Immature natural killer cell (primary cell): ENCODE results near the gene TMPRSS3. TPM values are rescaled to one million over a fixed set of nuclear protein-coding genes. Genes with fewer than 3 reads are reported as not detected.

Source experiments
- DNase-seq, 3 donors: peaks; one replicate each; pipeline ENCODE4 v3.0.0; 2022; ENCODE audit warnings: mixed read lengths in 1 of 3
- H3K27ac Mint-ChIP-seq, 6 donors: one replicate each; pipeline ENCODE4 v1.8.0; 2020; ENCODE audit warnings: mixed read lengths in 6 of 6, mild to moderate bottlenecking in 5 of 6, inconsistent platforms in 4 of 6, moderate library complexity in 3 of 6
- H3K27me3 Mint-ChIP-seq, 3 donors: one replicate each; pipeline ENCODE4 v1.8.0; 2020 to 2021; ENCODE audit warnings: low read depth in 3 of 3, mild to moderate bottlenecking in 3 of 3, mixed read lengths in 3 of 3, moderate library complexity in 3 of 3, inconsistent platforms in 1 of 3
- H3K36me3 Mint-ChIP-seq, 3 donors: one replicate each; pipeline ENCODE4 v1.8.0; 2020; ENCODE audit warnings: mixed read lengths in 3 of 3, inconsistent platforms in 2 of 3, mild to moderate bottlenecking in 2 of 3
- H3K4me1 Mint-ChIP-seq, 2 donors: one replicate each; pipeline ENCODE4 v1.8.0; 2020; ENCODE audit warnings: inconsistent platforms in 2 of 2, mild to moderate bottlenecking in 2 of 2, mixed read lengths in 2 of 2, moderate library complexity in 1 of 2
- H3K4me3 Mint-ChIP-seq, 5 donors: one replicate each; pipeline ENCODE4 v1.8.0; 2020; ENCODE audit warnings: mild to moderate bottlenecking in 5 of 5, mixed read lengths in 5 of 5, inconsistent platforms in 3 of 5, moderate library complexity in 3 of 5
- H3K9me3 Mint-ChIP-seq, 6 donors: one replicate each; pipeline ENCODE4 v1.8.0; 2020; ENCODE audit warnings: mild to moderate bottlenecking in 6 of 6, mixed read lengths in 6 of 6, inconsistent platforms in 4 of 6, moderate library complexity in 3 of 6
- polyA plus RNA-seq, 3 donors: library from polyadenylated mRNA; unstranded; fragments of 300-500 nt; fragmentation: Illumina TruSeq; gene quantifications; one replicate each; pipeline ENCODE4 v1.2.3, GENCODE V29; 2021

Gene TMPRSS3
- polyA plus RNA-seq, 3 donors from 2014 or later: 0.30 TPM; not detected in 2

DNA sequence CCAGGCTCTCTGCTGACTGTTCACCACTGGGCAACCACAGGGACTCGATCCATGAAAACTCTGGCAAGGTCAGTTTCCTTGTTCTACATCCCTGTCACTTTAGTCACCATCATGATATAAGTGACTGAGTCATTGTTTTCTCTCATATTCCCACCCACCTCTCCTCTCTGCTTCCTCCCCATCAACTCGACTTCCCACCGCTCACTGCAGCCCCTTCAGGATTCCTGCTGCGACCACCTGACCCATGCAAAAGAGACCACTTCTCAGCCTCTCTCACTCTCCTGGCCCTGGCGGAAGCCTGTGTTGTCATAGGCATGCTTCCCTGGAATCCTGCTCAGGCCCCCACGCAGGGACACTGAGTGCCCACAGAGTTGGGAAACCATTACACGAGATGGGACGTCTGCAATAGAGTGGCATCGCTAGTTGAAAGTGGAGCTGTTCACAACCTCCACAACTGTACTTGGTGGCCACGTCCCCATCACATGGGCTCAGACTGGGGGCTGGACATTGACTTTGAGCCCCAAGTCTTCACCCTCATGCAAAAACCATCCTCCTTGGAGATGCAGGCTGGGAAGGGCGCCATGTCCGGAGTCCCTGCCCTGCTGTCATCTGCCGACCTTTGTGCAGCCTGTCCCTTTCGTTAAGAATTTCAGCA lies 43.3 kb downstream of the TMPRSS3 start:
- no peaks in the 10 kb centered on the region for H3K4me1 Mint-ChIP-seq
- H3K36me3 Mint-ChIP-seq: peaks cover 4 to 18% (median 12%) of the 10 kb centered on the region in 3 donors
- H3K9me3 Mint-ChIP-seq: peaks cover 2 to 16% (median 13%) of the 10 kb centered on the region in 6 donors
- peaks cover 5 to 10% (median 6%) of the 10 kb centered on the region in 3 donors for H3K27me3 Mint-ChIP-seq
- DNase-seq: no peak
- H3K4me3 Mint-ChIP-seq: no peak overlapping the region
- H3K27ac Mint-ChIP-seq: no peak overlapping the region

DNA sequence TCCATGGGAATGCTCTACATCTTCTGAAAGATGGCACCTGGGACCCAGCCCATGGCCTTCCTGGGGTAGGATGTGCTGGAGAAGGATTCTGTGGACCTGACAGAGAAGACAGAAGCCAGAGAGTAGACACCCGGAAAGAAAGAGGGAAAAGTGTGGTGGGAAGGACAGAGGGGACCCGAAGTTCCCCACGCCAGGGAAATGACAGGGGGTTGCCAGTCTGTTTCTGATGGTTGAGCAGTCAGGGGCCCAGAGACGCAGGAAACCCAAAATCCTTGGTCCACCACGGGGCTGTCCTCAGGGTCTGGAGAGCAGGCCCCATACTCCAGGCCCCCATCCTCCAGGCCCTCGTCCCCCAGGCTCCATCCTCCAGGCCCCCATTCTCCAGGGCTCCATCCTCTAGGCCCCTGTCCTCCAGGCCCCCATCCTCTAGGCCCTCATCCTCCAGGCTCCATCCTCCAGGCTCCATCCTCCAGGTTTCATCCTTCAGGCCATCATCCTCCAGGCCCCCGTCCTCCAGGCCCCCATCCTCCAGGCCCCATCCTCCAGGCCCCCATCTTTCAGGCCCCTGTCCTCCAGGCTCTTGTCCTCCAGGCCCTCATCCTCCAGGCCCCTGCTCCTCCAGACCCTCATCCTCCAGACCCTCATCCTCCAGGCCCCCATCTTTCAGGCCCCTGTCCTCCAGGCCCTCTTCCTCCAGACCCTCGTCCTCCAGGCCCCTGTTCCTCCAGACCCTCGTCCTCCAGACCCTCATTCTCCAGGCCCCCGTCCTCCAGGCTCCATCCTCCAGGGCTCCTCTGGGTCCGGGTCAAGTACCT lies 44.0 kb downstream of the TMPRSS3 start:
- Mint-ChIP-seq H3K9me3 (peaks cover 2 to 16% (median 12%) of the 10 kb centered on the region in 6 donors), H3K4me3 (no peak overlapping the region), H3K27me3 (peaks cover 5 to 13% (median 6%) of the 10 kb centered on the region in 3 donors), H3K4me1 (no peaks in the 10 kb centered on the region), H3K27ac (no peak overlapping the region), H3K36me3 (peaks cover 4 to 18% (median 12%) of the 10 kb centered on the region in 3 donors)
- DNase-seq: no peak

DNA sequence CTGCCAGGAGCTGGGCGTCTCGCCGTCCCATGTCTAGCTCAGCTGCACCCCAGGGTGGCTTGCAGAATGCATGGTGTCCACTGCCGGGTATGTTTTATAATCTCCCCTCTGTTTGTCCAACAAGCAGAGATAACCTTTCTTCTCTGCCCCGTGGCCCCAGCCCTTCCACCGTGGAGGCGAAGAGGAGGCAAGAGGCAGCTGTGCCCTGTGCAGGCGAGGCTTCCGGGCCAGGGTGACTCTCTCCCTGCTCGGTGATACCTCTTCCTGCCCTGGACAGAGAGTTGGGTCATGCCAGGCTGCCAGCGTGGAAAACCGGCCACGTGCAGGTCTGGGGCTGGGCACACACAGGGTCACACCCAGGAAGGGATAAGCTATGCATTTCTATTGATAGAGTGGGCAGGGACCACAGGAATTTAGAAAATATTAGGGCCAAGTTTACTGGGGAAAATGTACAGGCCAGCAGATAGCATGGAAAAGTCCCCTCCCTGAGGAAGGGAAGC lies 44.9 kb downstream of the TMPRSS3 start, which contains the start of gene TFF2:
TSS of gene TFF2 (minus strand) at position 68 of the 500 bp plus-strand sequence. CDS start at position 31, 37 bp downstream.
- H3K4me1 Mint-ChIP-seq: no peaks in the 10 kb centered on the region
- peaks cover 4 to 18% (median 12%) of the 10 kb centered on the region in 3 donors for H3K36me3 Mint-ChIP-seq
- H3K4me3 Mint-ChIP-seq: no peak within 1 kb of the TSS
- peaks cover 5 to 13% (median 6%) of the 10 kb centered on the region in 3 donors for H3K27me3 Mint-ChIP-seq
- peaks cover 2 to 16% (median 12%) of the 10 kb centered on the region in 6 donors for H3K9me3 Mint-ChIP-seq
- H3K27ac Mint-ChIP-seq: no peak within 1 kb of the TSS
- DNase-seq: no peak

DNA sequence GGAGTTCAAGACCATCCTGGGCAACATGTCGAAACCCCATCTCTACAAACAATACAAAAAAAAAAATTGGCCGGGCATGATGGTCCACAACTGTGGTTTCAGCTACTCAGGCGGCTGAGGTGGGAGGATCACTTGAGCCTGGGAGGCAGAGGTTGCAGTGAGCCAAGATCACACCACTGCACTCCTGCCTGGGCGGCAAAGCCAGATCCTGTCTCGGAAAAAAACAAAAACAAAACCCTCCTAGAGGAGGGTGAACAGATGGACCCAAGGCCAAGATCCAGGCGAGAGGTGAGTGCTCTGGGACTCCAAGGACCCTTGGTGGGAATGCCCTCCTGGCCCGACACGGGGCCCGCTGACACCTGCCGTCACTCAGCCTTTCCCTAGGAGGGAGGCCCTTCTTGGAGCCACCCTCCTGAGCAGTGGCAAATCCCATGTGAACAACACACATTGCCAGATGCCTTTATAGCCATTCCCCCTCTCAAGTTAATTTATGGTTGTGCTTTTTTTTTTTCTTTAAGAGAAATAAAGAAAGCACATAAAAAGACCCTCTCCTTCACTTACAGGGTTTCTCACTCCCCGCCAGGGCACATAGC lies 45.4 kb downstream of the TMPRSS3 start:
- Mint-ChIP-seq H3K27ac (no peak overlapping the region), H3K4me3 (no peak overlapping the region), H3K9me3 (peaks cover 2 to 13% (median 9%) of the 10 kb centered on the region in 6 donors), H3K36me3 (peaks cover 4 to 18% (median 8%) of the 10 kb centered on the region in 3 donors), H3K4me1 (no peaks in the 10 kb centered on the region), H3K27me3 (peaks cover 3 to 13% (median 5%) of the 10 kb centered on the region in 3 donors)
- no peak for DNase-seq

DNA sequence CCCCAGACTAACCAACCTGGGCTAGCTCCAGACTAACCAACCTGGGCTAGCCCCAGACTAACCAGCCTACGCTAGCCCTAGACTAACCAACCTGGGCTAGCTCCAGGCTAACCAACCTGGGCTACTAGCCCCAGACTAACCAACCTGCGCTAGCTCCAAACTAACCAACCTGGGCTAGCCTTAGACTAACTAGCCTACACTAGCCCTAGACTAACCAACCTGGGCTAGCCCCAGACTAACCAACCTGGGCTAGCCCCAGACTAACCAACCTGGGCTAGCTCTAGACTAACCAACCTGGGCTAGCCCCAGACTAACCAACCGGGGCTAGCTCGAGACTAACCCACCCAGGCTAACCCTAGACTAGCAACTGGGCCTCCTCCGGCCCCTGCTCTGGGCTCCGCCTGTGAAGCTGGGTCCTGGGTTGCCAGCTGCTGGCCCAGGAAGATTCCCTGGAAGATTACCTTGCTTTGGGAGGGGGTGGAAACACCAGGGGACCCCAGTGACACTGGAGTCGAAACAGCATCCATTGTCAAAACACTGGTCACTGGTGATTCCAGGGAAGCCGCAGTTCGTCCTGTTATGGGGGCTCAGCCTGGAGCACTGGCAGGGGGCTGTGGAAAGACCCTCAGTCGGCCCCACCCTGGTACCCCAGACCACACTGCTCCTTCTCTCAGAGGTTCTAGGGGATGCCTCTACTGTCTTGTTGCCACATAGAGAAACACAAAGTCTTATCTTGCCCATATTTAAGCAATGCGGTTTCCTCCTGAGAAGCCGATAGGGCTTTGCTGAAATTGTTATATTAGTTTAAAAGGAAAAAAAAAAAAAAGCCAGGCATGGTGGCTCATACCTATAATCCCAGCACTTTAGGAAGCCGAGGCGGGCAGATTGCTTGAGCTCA lies 46.2 kb downstream of the TMPRSS3 start:
- no peak for DNase-seq
- Mint-ChIP-seq H3K4me3 (no peak overlapping the region), H3K9me3 (peaks cover 2 to 6% (median 4%) of the 10 kb centered on the region in 6 donors), H3K27ac (no peak overlapping the region), H3K4me1 (no peaks in the 10 kb centered on the region), H3K27me3 (peaks cover 4 to 13% (median 7%) of the 10 kb centered on the region in 3 donors), H3K36me3 (peaks cover 4 to 13% (median 4%) of the 10 kb centered on the region in 3 donors)

DNA sequence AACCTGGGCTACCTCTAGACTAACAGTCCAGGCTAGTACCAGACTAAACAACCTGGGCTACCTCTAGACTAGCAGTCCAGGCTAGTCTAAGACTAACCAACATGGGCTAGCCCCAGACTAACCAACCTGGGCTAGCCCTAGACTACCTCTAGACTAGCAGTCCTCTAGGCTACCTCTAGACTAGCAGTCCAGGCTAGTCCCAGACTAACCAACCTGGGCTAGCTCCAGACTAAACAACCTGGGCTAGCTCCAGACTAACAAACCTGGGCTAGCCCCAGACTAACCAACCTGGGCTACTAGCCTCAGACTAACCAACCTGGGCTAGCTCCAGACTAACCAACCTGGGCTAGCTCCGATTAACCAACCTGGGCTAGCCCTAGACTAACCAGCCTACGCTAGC lies 47.1 kb downstream of the TMPRSS3 start:
- Mint-ChIP-seq H3K4me3 (no peak overlapping the region), H3K9me3 (peaks cover 0 to 2% (median 0%) of the 10 kb centered on the region in 6 donors), H3K27ac (no peak overlapping the region), H3K36me3 (peaks cover 0 to 9% (median 0%) of the 10 kb centered on the region in 3 donors), H3K27me3 (peaks cover 0 to 13% (median 4%) of the 10 kb centered on the region in 3 donors), H3K4me1 (no peaks in the 10 kb centered on the region)
- DNase-seq: no peak

DNA sequence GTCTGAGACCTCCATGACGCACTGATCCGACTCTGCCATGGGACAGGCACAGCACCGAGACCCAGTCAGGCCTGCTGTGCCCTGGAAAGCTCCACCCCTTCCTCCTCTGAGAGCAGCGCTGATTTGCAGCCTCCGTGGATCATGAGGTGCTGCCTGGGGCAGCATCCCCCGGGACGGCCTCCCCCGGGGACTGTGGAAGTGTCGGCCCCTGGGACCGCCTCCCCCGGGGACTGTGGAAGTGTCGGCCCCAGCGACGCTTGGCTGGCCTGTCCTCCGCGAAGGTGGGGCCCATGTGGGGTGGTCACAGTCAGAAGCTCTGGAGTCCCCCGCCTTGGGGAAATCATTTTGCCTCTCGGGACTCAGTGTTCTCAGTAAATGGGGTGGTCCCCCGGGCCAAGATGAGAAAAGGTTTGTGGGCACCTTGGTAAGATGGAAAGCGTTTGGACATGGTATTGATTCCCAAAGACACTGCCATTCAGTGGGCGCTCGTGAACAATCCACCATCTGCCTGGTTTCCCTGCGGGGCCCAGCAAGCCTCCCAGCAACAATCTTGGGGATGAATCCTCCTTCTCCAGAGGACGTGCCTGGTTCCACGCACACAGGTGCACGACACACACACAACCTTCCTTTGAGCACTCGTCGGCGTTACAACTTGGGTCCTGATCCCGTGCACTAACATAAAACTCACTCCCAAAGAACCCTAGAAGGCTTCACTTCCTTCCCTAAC lies 48.1 kb downstream of the TMPRSS3 start:
- no peaks in the 10 kb centered on the region for H3K9me3 Mint-ChIP-seq
- no peak overlapping the region for H3K27ac Mint-ChIP-seq
- peaks cover 0 to 13% (median 6%) of the 10 kb centered on the region in 3 donors for H3K27me3 Mint-ChIP-seq
- no peak overlapping the region for H3K4me3 Mint-ChIP-seq
- no peak for DNase-seq
- no peaks in the 10 kb centered on the region for H3K36me3 Mint-ChIP-seq
- H3K4me1 Mint-ChIP-seq: no peaks in the 10 kb centered on the region

DNA sequence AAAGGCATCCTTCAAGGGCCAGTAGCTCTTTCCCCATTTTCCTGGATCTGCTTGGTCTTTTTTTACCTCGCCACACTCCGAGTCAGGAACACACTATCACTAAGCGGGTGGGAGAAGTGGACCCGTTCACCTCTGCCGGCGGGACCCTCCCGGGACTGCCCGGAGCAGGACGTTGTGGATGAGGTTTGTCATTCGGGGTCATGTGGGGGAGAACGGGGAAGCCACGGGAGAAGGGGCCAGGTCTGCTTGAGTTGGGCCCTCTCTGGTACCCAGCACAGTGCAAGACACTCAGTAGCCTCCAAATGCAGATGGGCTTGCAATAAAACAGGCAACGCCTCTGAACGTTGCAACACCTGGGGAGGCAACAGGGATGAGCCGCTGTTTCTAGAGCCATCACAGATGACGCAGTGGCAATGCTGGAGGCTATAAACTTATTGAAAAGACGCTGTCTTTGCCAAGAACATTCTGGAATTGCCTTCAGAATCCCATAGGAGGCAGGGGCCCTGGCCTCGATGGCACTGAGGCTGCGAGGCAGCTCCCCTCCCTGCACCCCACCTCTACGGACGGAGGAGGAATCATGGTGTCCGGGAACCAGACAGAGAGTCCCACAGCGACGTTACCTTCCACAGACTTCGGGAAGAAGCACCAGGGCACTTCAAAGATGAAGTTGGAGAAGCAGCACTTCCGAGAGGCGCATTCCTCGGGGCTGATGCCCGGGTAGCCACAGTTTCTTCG lies 48.8 kb downstream of the TMPRSS3 start:
- Mint-ChIP-seq H3K9me3 (no peaks in the 10 kb centered on the region), H3K27ac (no peak overlapping the region), H3K27me3 (peaks cover 0 to 13% (median 6%) of the 10 kb centered on the region in 3 donors), H3K36me3 (no peaks in the 10 kb centered on the region), H3K4me1 (no peaks in the 10 kb centered on the region), H3K4me3 (no peak overlapping the region)
- DNase-seq: no peak

DNA sequence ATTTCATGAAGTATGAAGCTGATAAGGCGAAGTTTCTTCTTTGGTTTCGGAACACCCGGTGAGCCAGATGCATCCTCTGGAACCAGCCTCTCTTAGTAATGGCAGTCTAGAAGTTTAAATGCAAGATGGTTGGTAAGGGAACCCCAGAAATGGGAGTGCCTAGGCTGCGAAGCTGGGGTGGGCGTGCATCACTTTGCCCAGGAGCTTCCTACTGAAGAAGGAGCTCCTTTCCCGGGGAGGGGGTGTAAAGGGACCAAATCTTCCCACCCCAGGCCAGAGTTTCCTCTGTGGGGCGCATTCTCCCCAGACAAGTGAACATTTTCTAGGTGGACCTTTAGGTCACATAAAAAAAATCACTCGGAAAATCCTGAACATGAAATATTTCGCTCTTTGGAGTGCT lies 49.4 kb downstream of the TMPRSS3 start:
- DNase-seq: no peak
- H3K9me3 Mint-ChIP-seq: no peaks in the 10 kb centered on the region
- H3K27ac Mint-ChIP-seq: no peak overlapping the region
- H3K36me3 Mint-ChIP-seq: no peaks in the 10 kb centered on the region
- H3K4me1 Mint-ChIP-seq: no peaks in the 10 kb centered on the region
- H3K27me3 Mint-ChIP-seq: peaks cover 0 to 10% (median 6%) of the 10 kb centered on the region in 3 donors
- H3K4me3 Mint-ChIP-seq: no peak overlapping the region

DNA sequence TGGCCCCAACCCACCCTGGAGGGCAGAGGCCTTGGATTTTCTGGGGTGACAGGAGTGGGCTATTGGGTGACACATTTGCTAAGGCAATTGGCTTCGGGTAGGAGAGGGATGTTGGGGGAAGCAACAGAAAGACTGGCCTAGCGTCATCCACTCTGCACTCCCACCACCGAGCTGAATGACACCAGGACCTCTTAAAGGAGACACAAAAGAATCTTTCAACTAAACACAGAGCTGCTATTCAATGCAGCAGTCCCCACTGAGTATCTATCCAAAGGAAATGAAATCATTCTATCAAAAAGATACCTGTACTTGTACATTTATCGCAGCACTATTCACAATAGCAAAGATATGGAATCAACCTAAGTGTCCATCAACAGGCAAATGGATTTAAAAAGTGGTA lies 51.2 kb downstream of the TMPRSS3 start:
- no peak overlapping the region for H3K27ac Mint-ChIP-seq
- H3K36me3 Mint-ChIP-seq: no peaks in the 10 kb centered on the region
- H3K4me1 Mint-ChIP-seq: no peaks in the 10 kb centered on the region
- no peak overlapping the region for H3K4me3 Mint-ChIP-seq
- no peaks in the 10 kb centered on the region for H3K9me3 Mint-ChIP-seq
- peaks cover 0 to 6% (median 5%) of the 10 kb centered on the region in 3 donors for H3K27me3 Mint-ChIP-seq
- no peak for DNase-seq

DNA sequence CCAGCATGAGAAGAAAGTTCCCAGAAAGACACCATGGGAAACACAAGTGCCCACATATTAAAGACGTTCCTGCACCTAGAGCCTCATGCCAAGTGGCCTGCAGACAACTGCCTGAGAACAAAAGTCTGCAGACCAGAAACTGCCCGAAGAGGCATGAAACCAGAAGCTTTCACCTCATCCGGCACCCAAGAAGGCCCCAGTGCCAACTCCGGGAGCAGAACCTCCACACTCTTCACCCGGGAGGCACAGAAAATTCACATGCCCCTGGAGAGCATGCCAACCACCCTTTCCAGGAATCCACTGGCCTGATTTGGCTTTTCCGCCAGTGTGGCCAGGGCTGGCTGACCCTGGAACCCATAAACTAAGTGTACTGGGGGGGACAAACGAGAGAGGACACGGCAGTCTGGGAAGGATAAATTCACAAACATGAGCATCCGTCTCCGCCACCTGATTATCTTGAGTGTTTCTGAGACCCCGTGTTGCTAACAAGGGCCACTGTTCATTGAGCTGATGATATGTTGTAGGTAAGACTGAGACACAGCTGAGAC lies 51.8 kb downstream of the TMPRSS3 start:
- Mint-ChIP-seq H3K27ac (no peak overlapping the region), H3K4me1 (no peaks in the 10 kb centered on the region), H3K4me3 (no peak overlapping the region), H3K27me3 (peaks cover 0 to 6% (median 5%) of the 10 kb centered on the region in 3 donors), H3K36me3 (no peaks in the 10 kb centered on the region), H3K9me3 (no peaks in the 10 kb centered on the region)
- DNase-seq: no peak

DNA sequence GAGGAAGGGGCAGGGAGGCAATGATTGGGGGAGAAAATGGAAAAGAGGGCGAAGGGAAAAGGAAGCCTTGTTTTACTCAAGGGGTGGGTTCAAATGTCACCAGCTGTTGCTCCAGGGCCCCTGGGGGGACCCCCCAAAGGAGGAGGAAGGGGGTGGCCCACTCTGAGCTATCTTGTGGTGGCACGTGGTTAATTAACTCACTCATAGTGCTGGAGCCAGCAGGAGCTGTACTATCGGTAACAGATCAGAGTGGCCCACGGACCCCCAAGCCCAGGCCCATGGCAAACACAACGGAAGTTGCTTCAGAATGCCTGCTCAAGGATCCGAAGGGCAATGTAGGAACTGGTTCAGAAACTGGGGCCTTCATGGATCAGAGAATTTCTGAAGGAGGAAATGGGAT lies 52.3 kb downstream of the TMPRSS3 start:
- no peak overlapping the region for H3K4me3 Mint-ChIP-seq
- no peaks in the 10 kb centered on the region for H3K36me3 Mint-ChIP-seq
- no peak overlapping the region for H3K27ac Mint-ChIP-seq

More for the DNA sequence above, 52.3 kb downstream of the TMPRSS3 start:
- H3K27me3 Mint-ChIP-seq: peaks cover 0 to 6% (median 5%) of the 10 kb centered on the region in 3 donors
- DNase-seq: no peak
- H3K9me3 Mint-ChIP-seq: no peaks in the 10 kb centered on the region
- no peaks in the 10 kb centered on the region for H3K4me1 Mint-ChIP-seq
